ENCODE results near the gene PHF20. TPM values are rescaled to one million over a fixed set of nuclear protein-coding genes. Genes with fewer than 3 reads are reported as not detected.

PHF20 gene
- total and polyA plus RNA-seq, 9 donors: 17.6 to 70.0 (median 47.0) TPM

GRCh38 chr20:35971981-35972380 lies 200.2 kb downstream of the PHF20 start:
- H3K36me3 ChIP-seq: no peaks in the 10 kb centered on the region
- 88 to 96% (median 94%) methylated on average over 2 of the region's 2 CpGs for WGBS, 3 donors
- H3K27me3 ChIP-seq: no peaks in the 10 kb centered on the region
- H3K4me1 ChIP-seq (ENCODE audit: insufficient read depth): no peaks in the 10 kb centered on the region
- TF ChIP-seq CTCF (IDR thresholded peaks at IDR 0.05): no peak
- TF ChIP-seq POLR2A (IDR thresholded peaks at IDR 0.05): no peak
- TF ChIP-seq EP300 (IDR thresholded peaks at IDR 0.05): no peak
- no peak for DNase-seq
- no peak overlapping the region for H3K4me3 ChIP-seq
- H3K9me3 ChIP-seq: no peaks in the 10 kb centered on the region
- H3K27ac ChIP-seq: no peak overlapping the region
- intact Hi-C loops (cut with DNase I): no loop called here

DNA sequence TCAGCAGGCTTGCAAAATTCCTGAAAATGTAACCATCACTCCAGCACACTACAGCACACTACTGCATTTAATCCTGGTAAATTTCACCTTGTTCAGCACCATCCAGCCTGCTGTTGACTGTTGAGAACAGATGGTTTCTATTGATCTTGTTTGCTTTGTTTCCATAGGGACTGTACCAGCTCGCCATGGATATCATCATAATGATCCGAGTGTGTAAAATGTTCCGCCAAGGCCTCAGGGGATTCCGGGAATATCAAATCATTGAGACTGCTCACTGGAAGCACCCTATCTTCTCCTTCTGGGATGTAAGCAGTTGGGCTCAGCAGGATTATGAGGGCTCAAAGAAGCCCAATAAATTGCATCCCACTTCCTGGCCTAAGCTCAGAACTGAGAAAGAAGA lies 200.6 kb downstream of the PHF20 start:
- Histone ChIP-seq H3K27me3 (no peaks in the 10 kb centered on the region), H3K4me1 (ENCODE audit: insufficient read depth) (no peaks in the 10 kb centered on the region), H3K27ac (no peak overlapping the region), H3K4me3 (no peak overlapping the region), H3K9me3 (no peaks in the 10 kb centered on the region), H3K36me3 (no peaks in the 10 kb centered on the region)
- TF ChIP-seq CTCF (IDR thresholded peaks at IDR 0.05) (no peak), POLR2A (IDR thresholded peaks at IDR 0.05) (no peak), EP300 (IDR thresholded peaks at IDR 0.05) (no peak)
- no peak for DNase-seq
- intact Hi-C loops (cut with DNase I): no loop called here
- WGBS, 3 donors: 76 to 93% (median 83%) methylated on average over 4 of the region's 4 CpGs

- no peaks in the 10 kb centered on the region for H3K27me3 ChIP-seq
- intact Hi-C loops (cut with DNase I): no loop called here
- TF ChIP-seq CTCF (IDR thresholded peaks at IDR 0.05) (no peak), EP300 (IDR thresholded peaks at IDR 0.05) (no peak), POLR2A (IDR thresholded peaks at IDR 0.05) (no peak)
- H3K36me3 ChIP-seq: no peaks in the 10 kb centered on the region
- H3K4me1 ChIP-seq (ENCODE audit: insufficient read depth): no peaks in the 10 kb centered on the region
- no peak overlapping the region for H3K27ac ChIP-seq
- no peak overlapping the region for H3K4me3 ChIP-seq
- H3K9me3 ChIP-seq: no peaks in the 10 kb centered on the region
- DNase-seq: no peak
- whole genome bisulfite sequencing, 3 donors: 80 to 86% (median 82%) methylated on average over 4 of the region's 4 CpGs
Measured at GRCh38 chr20:35974256-35974655, 202.4 kb downstream of the PHF20 start.

GRCh38 chr20:35975576-35976373 lies 204.0 kb downstream of the PHF20 start:
- no peak for DNase-seq
- H3K27ac ChIP-seq: no peak overlapping the region
- no peaks in the 10 kb centered on the region for H3K27me3 ChIP-seq
- WGBS, 3 donors: 57 to 63% (median 60%) methylated on average over 9 of the region's 9 CpGs
- H3K9me3 ChIP-seq: no peaks in the 10 kb centered on the region
- H3K4me1 ChIP-seq (ENCODE audit: insufficient read depth): no peaks in the 10 kb centered on the region
- no peak overlapping the region for H3K4me3 ChIP-seq
- TF ChIP-seq EP300 (IDR thresholded peaks at IDR 0.05) (no peak), CTCF (IDR thresholded peaks at IDR 0.05) (no peak), POLR2A (IDR thresholded peaks at IDR 0.05) (no peak)
- intact Hi-C loops (cut with DNase I): no loop called here
- no peaks in the 10 kb centered on the region for H3K36me3 ChIP-seq

Measured in ovary (tissue), 9 donors.